MCF 10A (cell line): Measurements from ENCODE around the gene NUP210L. TPM values are rescaled to one million over a fixed set of nuclear protein-coding genes. Genes with fewer than 3 reads are reported as not detected.
"Not testable (repeated sequence)": the region's sequence is repeated elsewhere in the genome, so short reads cannot be mapped to it uniquely, and the experiment has no call there.

Experiments used
- BruUV-seq: library from RNA; stranded (reverse); fragments of 400-500 nt; replicated peaks from 2 replicates; lab custom pipeline; 2021; lab: Mats Ljungman, UMichigan
- CTCF ChIA-PET: fragments of 300-600 bp; sonication (Branson Sonifier 250); formaldehyde crosslinking; extraction: SDS; loops from one replicate; lab custom pipeline; 2021; ENCODE audit warnings: antibody characterized with exemption, inconsistent platforms; lab: Yijun Ruan, JAX
- POLR2A ChIA-PET: fragments of 300-600, 350-650 bp; sonication (Branson Sonifier 250); formaldehyde crosslinking; extraction: SDS; loops from one replicate; lab custom pipeline; 2020; ENCODE audit warnings: antibody characterized with exemption, inconsistent platforms; lab: Yijun Ruan, JAX
- DNase-seq: peaks from one replicate; pipeline ENCODE4 v3.0.0-alpha.2; 2018; ENCODE audit not compliant: unreplicated experiment
- H3K27ac Mint-ChIP-seq: one replicate; pipeline ENCODE4 v1.8.0; 2022; ENCODE audit warnings: mild to moderate bottlenecking, low read depth, mixed read lengths; ENCODE audit not compliant: unreplicated experiment
- H3K27me3 Mint-ChIP-seq: one replicate; pipeline ENCODE4 v1.8.0; 2022; ENCODE audit warnings: mixed read lengths; ENCODE audit not compliant: insufficient read depth, unreplicated experiment
- H3K36me3 Mint-ChIP-seq: one replicate; pipeline ENCODE4 v1.8.0; 2022; ENCODE audit warnings: mild to moderate bottlenecking, moderate library complexity, mixed read lengths; ENCODE audit not compliant: insufficient read depth, unreplicated experiment
- H3K4me1 Mint-ChIP-seq: one replicate; pipeline ENCODE4 v1.8.0; 2022; ENCODE audit warnings: mixed read lengths; ENCODE audit not compliant: insufficient read depth, unreplicated experiment
- H3K4me3 Mint-ChIP-seq: one replicate; pipeline ENCODE4 v1.8.0; 2022; ENCODE audit warnings: mild to moderate bottlenecking, moderate library complexity, mixed read lengths; ENCODE audit not compliant: unreplicated experiment
- H3K9me3 Mint-ChIP-seq: one replicate; pipeline ENCODE4 v1.8.0; 2022; ENCODE audit warnings: mixed read lengths; ENCODE audit not compliant: unreplicated experiment
- CTCF ChIP-seq: fragments of 200-600 bp; IDR thresholded peaks from one replicate; pipeline ENCODE4 v1.8.0; 2022; ENCODE audit warnings: antibody characterized with exemption, mild to moderate bottlenecking; ENCODE audit not compliant: unreplicated experiment
- intact Hi-C: fragments of 100-400 bp; cut with micrococcal nuclease; formaldehyde crosslinking; loops from 2 replicates; pipeline ENCODE4 v1.14.1; 2022
- total RNA-seq: library from RNA; stranded (reverse); gene quantifications from 2 replicates; pipeline ENCODE4 v1.2.3, GENCODE V29; 2022

NUP210L gene
- total RNA-seq, 1 experiment from 2014 or later, result 0.05 TPM

GRCh38 chr1:154091706-154092105 lies 63.2 kb downstream of the NUP210L start:
- POLR2A ChIA-PET, result interaction anchor here (0.6 to 0.8 kb wide), 3 partner anchors 60 to 172 kb away, joined by 3 read pairs; no protein-coding TSS in a partner anchor

DNA sequence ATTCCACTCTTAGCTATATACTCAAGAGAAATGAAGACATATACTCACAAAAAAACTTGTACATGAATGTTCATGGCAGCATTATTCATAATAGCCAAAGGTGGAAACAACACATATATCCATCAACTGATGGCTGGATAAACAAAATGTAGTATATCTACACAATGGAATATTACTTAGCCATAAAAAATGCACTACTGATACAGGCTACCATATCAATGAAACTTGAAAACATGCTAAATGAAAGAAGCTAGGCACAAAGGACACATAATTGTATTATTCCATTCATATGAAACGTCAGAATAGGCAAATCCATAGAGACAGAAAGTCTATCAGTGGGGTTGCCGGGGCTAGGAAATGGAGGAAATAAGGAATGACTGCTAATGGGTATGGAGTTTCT lies 67.3 kb downstream of the NUP210L start:
- no peaks in the 10 kb centered on the region for H3K36me3 Mint-ChIP-seq
- POLR2A ChIA-PET, result interaction anchor here (1.1 kb wide), 1 partner anchor 9 kb away, joined by 3 read pairs; no protein-coding TSS in a partner anchor

More at GRCh38 chr1:154091706-154092105, 63.2 kb downstream of the NUP210L start:
- Mint-ChIP-seq H3K9me3 (no peaks in the 10 kb centered on the region), H3K27me3 (no peaks in the 10 kb centered on the region), H3K4me3 (no peak overlapping the region), H3K4me1 (no peaks in the 10 kb centered on the region), H3K36me3 (no peaks in the 10 kb centered on the region), H3K27ac (no peak overlapping the region)
- CTCF ChIA-PET, result no interaction called here
- intact Hi-C loops, result no loop called here
- no TSS peak for BruUV-seq
- DNase-seq, result no peak
- no peak for TF ChIP-seq CTCF

GRCh38 chr1:154083057-154083456 lies 71.8 kb downstream of the NUP210L start:
- H3K27me3 Mint-ChIP-seq, intact Hi-C loops, H3K4me1 Mint-ChIP-seq, DNase-seq, H3K36me3 Mint-ChIP-seq, CTCF ChIA-PET, H3K27ac Mint-ChIP-seq, BruUV-seq, H3K4me3 Mint-ChIP-seq, H3K9me3 Mint-ChIP-seq: not testable (repeated sequence)
- POLR2A ChIA-PET, result interaction anchor here (0.7 kb wide), 2 partner anchors 9 to 1056 kb away, joined by 3 read pairs; no protein-coding TSS in a partner anchor

More for the DNA sequence above, 67.3 kb downstream of the NUP210L start:
- H3K4me3 Mint-ChIP-seq, result no peak overlapping the region
- CTCF ChIA-PET, result interaction anchor here (0.8 kb wide), 1 partner anchor 12 kb away, joined by 3 read pairs; no protein-coding TSS in a partner anchor
- no peak for TF ChIP-seq CTCF
- intact Hi-C loops, result no loop called here
- BruUV-seq, result no TSS peak
- no peaks in the 10 kb centered on the region for H3K9me3 Mint-ChIP-seq
- H3K27ac Mint-ChIP-seq, result no peak overlapping the region
- no peaks in the 10 kb centered on the region for H3K27me3 Mint-ChIP-seq
- H3K4me1 Mint-ChIP-seq, result no peaks in the 10 kb centered on the region
- DNase-seq, result no peak

DNA sequence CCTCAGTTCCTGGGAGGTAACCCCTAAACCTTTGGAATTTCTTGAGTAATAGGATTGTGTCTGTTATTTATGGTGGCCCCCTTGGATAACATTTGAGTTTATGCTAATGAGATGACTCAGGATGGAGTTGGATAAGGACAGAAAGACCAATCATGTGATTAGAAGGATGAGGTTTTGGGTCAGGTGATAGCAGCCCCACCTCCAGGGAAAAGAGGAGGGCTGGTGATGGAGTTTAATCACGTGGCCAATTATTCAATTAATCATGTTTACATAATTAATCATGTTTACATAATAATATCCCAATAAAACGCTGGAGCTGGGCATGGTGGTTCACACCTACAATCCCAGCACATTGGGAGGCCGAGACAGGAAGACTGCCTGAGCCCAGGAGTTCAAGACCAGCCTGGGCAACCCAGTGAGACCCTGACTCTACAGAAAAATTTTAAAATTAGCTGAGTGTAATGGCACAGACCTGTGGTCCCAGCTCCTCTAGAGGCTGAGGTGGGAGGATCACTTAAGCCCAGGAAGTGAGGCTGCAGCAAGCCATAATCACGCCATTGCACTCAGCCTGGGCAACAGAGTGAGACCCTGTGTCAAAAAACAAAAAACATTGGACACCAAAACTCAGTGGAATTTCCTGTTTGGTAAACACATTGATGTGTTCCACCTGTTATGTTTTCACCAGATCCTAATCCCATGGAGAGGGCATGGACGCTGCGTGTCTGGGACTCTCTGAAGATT lies 73.3 kb downstream of the NUP210L start:
- H3K27me3 Mint-ChIP-seq, result no peaks in the 10 kb centered on the region
- no peak for TF ChIP-seq CTCF
- H3K4me3 Mint-ChIP-seq, result no peak overlapping the region
- CTCF ChIA-PET, result interaction anchor here (0.6 kb wide), 1 partner anchor 414 kb away, joined by 4 read pairs; no protein-coding TSS in a partner anchor
- no TSS peak for BruUV-seq
- no peaks in the 10 kb centered on the region for H3K4me1 Mint-ChIP-seq
- peaks cover 4% of the 10 kb centered on the region for H3K9me3 Mint-ChIP-seq
- POLR2A ChIA-PET, result interaction anchor here (0.6 kb wide), 1 partner anchor 24 kb away, joined by 3 read pairs; no protein-coding TSS in a partner anchor
- no peak for DNase-seq
- peaks cover 8% of the 10 kb centered on the region for H3K36me3 Mint-ChIP-seq
- intact Hi-C loops, result no loop called here
- no peak overlapping the region for H3K27ac Mint-ChIP-seq
